GM21381 (cell line): ENCODE data around the gene PRKAG3.

Source experiments
- ATAC-seq: cut with Tn5 transposase; IDR thresholded peaks from one replicate; pipeline ENCODE4 v1.9.1; 2021; ENCODE audit warnings: mild to moderate bottlenecking, moderate library complexity; ENCODE audit not compliant: unreplicated experiment

Gene PRKAG3

DNA sequence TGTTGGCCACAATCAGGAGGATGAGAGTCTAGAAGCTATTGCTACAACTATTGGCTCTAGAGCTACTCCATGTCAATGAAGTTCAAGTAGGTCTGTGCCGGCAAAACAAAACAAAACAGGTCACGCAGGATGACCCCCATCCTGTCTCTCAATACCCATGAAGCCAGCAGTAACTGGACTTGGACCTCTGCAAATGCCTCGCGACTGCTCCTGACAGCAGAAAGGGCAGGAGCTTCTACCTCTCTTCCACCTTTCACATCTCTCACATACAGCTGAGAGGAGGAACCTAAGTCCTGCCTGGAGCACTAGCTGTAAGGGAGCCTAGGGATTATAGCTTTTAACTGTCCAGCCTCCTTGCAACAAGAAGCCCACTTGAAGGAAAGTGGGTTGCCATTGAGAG lies 16.0 kb downstream of the PRKAG3 start:
- ATAC-seq: no peak

DNA sequence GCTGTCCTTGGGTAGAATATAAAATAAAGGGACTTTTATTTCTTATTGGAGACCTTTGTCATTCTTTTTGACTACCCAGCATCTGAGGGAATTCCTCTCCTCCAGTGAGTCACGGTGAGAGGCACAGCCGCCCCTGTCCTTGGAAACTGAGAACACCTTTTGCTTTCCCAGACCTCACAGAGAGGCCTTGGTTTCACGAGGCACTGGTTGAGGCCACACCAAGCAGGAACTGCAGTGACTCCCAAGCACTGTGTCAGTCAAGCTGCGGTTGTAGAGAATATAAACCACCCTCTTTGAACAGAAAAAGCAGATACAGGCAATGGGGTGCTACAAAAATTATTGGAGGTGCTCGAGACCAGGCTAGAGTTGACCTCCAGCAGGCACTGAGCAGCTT lies 16.4 kb downstream of the PRKAG3 start:
- no peak for ATAC-seq

DNA sequence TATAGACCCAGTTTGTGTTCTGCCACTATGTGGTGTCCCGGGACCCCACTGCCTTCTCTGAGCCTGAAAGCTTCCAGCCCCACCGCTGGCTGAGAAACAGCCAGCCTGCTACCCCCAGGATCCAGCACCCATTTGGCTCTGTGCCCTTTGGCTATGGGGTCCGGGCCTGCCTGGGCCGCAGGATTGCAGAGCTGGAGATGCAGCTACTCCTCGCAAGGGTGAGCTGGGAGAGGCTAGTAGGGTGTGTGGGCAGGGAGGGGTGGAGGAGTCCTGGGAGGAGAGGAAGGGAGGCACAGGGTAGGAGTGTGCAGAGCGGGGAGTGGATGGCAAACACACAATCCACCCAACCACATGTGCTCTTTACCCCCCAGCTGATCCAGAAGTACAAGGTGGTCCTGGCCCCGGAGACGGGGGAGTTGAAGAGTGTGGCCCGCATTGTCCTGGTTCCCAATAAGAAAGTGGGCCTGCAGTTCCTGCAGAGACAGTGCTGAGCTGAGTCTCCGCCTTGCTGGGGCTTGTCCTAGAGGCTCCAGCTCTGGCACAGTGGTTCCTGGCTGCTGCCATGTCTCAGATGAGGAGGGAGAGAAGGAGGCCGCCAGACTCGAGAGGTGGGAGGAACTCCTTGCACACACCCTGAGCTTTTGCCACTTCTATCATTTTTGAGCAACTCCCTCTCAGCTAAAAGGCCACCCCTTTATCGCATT lies 16.9 kb downstream of the PRKAG3 start:
- ATAC-seq: no peak

DNA sequence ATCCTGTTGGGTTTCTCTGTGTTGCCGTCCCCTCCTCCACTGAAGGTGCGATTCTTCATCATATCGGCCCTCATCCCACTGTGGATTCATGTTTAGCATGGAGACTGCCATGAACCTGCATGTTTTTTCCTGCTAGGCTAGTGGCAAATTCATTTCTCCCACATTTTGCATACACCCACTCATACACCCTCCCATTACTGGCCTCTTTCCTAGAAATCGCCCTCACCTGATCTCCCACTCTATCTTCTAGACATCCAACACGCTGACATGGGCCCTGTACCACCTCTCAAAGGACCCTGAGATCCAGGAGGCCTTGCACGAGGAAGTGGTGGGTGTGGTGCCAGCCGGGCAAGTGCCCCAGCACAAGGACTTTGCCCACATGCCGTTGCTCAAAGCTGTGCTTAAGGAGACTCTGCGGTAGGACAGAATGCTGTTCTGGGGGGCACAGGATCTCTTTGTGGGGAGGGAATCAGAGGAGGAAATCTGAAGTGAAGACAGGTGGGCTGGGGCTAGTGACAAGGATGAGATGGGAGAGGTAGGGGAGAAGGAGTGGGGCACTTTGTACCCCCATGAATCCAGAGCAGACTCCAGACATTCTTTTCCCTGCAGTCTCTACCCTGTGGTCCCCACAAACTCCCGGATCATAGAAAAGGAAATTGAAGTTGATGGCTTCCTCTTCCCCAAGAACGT lies 17.7 kb downstream of the PRKAG3 start:
- ATAC-seq: no peak

DNA sequence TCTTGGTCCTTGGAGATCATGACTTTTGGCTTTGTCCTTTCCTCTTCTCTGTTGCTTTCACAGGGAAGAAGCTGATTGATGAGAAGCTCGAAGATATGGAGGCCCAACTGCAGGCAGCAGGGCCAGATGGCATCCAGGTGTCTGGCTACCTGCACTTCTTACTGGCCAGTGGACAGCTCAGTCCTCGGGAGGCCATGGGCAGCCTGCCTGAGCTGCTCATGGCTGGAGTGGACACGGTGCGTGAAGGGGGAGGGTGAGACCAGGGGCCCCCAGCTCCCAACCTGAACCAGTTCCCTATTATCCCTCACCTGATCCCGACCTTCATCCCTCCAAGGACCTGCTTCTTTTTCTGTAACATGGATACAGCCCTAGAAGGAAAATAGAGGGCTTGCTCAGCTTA lies 18.7 kb downstream of the PRKAG3 start:
- no peak for ATAC-seq

DNA sequence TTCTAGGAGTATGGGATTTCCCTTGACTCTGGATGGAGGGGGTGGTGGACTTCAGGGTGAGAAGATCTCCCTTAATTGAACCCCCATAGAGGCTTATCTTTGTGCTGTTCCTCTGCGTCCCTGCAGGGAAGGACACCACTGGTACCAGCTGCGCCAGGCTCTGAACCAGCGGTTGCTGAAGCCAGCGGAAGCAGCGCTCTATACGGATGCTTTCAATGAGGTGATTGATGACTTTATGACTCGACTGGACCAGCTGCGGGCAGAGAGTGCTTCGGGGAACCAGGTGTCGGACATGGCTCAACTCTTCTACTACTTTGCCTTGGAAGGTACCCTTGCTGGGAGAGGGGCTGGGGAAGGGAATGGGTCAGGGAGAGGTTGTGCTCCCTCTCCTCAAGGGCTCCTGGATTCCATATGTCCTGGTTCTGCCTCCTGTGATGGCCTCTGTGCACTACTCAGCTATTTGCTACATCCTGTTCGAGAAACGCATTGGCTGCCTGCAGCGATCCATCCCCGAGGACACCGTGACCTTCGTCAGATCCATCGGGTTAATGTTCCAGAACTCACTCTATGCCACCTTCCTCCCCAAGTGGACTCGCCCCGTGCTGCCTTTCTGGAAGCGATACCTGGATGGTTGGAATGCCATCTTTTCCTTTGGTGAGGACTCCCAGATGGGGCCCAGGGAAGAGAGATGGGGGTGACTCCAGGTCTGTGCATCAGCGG lies 19.3 kb downstream of the PRKAG3 start:
- ATAC-seq: no peak

DNA sequence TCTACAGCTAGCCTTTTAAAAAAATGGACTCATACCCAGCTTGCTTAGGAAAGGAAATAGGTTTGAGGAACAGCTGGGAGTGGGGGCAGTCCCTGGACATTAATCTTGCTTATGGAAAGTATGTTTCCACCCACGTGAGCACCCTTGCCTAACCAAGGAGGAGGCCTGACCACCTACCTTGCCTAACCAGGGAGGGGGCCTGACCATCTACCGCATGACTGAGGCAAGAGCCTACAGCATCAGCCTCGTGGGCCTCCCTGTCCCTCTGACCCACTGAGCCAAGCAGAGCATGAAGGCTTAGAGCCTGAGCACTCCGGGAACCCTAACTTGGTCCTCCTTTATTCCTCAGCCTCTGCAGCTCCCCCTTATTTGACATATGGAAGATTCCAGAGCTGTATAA lies 20.2 kb downstream of the PRKAG3 start:
- ATAC-seq: no peak

DNA sequence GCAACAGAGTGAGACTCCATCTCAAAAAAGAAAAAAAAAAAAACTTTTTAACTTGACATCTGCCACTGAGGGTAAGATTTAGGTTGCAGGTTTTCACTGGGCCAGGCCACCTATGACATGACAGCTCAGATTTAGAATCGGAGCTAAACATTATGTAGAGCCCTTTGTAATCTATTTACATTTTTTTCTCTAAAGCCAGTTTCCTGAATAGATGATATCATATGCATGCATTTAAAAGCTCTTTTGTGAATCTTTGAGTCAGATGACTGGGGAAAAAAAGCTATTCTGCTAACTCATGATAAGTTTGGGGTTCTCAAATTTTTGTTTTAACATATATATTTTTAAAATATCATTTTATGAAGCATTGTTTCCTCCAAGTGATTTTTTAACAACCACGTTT lies 21.3 kb downstream of the PRKAG3 start:
- no peak for ATAC-seq

DNA sequence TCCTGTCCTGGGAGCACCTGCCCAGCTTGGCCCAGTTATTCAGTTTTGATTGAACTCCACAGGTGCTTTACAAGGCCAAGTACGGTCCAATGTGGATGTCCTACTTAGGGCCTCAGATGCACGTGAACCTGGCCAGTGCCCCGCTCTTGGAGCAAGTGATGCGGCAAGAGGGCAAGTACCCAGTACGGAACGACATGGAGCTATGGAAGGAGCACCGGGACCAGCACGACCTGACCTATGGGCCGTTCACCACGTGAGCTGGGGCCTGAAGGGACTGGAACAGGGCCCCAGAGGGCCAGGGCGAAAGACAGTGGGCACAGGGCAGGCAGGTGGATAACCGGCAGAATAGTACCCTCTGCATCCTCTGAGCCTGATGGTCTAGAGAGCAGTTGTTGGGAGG lies 22.1 kb downstream of the PRKAG3 start:
- no peak for ATAC-seq

DNA sequence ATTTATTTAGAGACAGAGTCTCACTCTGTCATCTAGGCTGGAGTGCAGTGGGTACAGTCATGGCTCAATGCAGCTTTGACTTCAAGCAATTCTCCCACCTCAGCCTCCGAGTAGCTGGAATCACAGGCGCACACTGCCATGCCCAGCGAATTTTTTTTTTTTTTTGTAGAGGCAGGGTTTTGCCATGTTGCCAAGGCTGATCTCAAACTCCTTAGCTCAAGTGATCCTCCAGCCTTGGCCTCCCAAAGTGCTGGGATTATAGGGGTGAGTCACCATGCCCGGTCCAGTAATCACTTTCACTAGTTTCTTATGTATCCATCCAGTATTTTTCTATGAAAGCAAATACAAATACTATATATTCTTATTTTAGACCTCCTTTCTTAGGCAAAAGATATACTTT lies 24.0 kb downstream of the PRKAG3 start:
- ATAC-seq: no peak

DNA sequence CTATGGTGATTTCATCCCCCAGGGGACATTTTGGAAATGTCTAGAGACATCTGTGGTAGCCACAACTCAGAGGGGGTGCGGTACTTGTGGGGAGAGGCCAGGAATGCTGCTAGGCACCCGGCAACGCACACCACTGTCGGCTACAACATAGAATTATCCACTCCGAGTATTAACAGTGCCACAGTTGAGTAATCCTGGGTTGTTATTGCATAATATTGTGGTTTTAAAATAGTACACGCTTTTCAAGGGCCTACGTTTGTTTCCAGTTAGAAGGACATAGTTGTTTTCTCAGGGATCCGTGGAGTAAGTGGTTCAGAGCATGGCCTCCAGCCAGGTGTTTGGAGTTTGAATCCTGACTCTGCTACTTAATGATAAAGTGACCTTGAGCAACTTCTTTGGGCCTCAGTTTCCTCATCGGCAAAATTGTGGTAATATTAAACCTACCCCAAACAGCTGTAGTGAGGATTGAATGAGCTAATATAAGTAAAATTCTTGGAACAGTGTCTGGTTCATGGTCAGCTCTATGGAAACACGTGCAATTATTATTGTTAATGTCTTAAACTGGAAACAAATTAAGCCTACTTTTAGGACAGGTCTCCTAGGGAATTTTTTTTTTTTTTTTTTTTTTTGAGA lies 25.1 kb downstream of the PRKAG3 start:
- ATAC-seq: no peak

DNA sequence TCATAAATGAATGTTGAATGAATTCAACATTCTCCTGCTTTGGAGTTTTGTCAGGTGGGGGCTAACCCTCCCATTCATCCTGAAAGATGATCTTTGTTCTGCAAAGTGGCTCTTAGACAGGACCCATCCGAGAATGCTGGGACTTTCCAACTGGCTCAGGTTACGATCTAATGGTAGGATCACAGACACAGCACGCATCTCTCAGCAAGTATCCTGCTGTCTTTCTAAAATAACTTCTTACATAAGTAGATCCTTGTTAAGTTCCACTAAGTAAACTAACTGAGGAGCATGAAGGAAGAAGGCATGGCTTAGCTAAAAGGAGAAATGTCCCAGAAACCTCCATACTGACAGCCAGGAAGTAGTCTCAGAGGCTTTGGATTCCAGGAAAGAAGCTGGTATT lies 26.0 kb downstream of the PRKAG3 start:
- no peak for ATAC-seq

DNA sequence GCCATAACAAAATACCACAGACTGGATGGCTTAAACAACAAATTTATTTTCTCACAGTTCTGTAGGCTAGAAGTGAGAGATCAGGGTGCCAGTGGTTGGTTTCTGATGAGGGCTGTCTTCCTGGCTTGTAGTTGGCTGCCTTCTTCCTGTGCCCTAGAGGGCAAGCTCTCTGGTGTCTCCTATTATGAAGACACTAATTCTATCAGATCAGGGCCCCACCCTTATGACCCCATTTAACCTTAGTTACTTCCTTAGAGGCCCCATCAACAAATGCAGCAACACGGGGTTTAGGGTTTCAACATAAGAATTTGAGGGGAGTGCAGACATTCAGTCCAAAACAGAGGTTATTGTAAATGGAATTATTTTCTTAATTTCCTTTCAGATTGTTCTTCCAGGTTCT lies 26.8 kb downstream of the PRKAG3 start:
- ATAC-seq: no peak

DNA sequence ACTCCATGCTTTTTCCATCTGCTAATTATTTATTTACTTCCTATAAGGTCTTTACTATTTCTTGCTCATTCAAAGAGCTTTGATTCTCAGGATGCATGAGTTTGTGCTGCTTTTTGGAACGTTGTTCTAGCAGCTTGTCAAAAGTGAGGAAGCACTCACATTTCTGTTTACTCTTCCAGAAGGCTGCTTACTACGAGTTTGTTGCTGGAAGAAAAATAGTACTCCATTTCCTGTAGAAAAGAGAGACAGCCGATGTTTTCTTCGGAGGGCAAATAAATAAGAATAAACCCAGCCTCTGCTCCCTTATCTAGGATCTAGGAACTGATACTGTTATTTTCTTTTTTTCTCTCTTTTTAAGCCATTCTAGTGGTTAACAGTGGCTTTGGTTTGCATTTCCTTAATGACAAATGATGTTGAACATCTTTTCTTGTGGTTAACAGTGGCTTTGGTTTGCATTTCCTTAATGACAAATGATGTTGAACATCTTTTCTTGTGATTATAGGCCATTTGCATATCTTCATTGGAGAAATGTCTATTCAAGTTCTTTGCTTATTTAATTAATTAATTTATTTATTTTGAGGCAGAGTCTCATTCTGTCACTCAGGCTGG lies 29.1 kb downstream of the PRKAG3 start:
- no peak for ATAC-seq

DNA sequence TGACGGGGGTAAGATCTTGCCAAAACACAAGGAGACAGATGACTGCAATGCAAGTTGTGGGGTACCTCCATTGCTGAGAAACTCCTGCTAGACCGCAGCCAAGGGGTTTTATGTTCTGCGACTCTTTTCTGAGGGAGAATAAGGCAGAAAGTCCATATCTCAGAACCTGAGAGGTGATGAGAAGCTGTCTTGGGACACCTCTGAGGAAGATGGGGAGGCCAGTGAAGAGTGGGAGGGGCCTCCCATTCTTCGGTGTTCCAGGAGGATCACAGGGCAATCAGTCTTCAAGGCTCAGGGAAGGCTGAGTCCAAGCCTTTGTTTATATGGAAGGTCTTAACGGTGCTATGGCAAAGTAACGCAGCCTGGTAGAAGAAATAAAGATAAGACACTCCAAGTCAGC lies 31.6 kb downstream of the PRKAG3 start:
- ATAC-seq: no peak

DNA sequence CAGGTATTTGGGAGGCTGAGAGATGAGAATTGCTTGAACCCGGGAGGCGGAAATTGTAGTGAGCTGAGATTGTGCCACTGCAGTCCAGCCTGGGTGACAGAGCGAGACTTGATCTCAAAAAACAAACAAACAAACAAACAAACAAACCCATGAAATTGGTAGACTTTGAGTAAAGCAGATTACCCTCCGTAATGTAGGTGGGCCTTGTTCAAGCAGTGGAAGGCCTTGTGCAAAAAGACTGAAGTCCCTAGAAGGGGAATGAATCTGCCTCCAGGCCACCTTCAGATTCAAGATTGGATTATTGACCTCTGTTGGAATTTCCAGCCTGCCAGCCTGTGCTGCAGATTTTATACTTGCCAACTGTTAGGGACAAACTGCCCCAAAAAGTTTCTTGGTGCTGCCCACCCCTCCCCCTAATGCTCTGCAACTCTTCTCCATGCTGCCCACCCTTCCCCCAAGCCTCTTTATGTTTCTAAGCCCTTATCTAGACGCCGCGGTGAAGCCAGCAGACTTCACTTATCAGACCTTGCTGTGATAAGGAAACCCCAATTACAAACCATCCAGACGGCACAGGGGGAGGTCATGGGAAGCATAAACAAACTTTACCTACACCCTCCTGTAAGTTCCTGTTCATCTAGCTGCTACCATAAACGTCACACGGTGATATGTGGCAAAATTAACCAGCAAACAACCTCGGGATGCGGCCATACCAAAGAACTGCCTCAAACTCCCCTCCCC lies 32.7 kb downstream of the PRKAG3 start:
- no peak for ATAC-seq

DNA sequence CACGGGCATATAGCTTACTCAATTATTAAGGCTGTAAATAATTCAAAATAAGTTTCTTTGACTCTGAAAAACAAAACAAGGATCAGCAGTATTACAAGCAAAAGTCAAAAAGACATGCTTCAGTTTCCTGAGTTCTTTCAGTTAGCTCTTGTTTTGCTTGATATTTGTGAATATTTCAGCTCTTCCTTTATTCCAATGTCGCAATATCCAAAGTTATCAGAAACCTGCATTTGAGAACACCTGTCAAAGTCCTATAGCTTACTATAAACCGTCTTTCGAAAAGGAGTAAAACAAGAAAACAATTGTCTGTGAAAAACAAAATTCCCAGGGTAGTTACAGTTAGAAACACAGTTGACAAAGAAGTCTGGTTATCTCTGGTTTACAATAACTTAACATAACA lies 34.9 kb downstream of the PRKAG3 start:
- no peak for ATAC-seq

DNA sequence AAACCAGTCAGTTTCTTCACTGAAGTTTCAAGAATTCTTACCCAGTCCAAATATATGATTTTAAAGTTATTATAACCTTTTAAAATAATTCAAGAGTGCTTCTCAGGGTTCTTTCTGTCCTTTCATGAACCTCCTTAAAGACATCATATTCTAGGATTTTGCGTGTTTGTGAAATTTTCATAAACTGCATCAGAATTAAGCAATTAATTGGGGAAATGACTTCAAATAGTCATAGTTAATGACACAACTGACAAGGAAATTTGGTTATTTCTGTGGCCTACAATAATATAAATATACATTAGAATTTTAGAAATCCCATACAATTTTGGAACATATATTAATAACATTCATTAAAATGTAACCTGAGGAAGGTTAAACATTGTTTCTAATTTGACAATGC lies 39.2 kb downstream of the PRKAG3 start:
- ATAC-seq: no peak

DNA sequence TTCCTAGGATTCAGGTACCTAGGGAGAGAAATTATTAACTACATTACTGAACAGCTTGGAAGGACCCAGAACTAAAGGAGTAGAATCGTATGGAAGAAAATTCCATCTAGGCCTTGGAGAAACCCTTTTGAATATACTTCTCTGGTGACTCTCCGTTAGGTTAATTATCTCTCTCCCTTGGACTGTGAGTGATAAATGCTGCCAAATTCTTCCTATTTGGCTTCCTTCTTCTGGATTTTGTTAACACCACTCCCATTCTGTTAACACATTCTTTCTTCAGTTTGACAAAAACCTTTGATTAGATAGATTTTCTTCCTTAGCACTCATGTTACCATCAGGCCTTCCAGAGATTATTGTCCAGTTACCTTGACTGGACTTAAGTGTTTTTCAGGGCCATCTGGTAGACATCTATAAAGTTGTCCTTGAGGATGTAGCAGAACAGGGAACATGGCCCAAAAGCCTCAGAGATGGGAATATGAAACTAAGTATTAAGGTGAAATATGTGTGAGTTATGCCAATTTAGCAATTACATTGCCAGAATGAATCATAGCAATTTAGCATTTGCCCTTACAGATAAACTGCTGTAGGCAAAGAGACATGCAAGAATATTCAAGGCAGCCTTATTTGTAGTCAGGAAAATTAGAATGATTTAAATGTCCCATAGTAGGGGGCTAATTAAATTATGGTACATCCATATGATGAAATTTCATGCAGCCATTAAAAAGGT lies 42.9 kb downstream of the PRKAG3 start:
- no peak for ATAC-seq

DNA sequence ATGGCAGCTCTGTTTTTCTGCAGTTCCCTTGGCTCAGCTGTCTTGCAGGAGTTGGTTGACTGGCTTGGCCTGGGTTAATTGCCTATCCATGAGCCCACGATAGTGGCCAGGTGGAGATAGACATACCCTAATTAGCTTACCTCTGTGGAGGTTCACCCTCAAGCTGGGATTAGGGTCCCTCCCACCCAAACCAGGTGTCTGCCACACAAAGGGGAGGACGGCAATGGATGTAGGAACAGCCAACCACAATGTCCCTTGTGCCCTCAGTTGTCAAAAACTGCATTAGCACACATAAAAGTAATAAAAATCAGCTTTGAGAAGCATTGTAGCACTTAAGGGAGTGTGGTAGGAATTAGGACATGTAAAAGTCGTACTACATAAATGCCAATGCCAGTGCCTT lies 45.5 kb downstream of the PRKAG3 start:
- no peak for ATAC-seq
